ENCODE measurements around the gene FOXP1.

Gene FOXP1

GRCh38 chr3:71183549-71183948 lies 400.0 kb downstream of the FOXP1 start:
- H3K4me3 ChIP-seq (ENCODE audit: low read depth, low read length), result no peak overlapping the region
- no peak for DNase-seq (ENCODE audit: low read depth, low spot score)
- in situ Hi-C loops (cut with HindIII; ENCODE audit: low sequenced_read_pairs), result no loop called here
- no peak for TF ChIP-seq CTCF (IDR thresholded peaks at IDR 0.05; ENCODE audit: low read depth, low read length)

GRCh38 chr3:71180524-71180923 lies 403.0 kb downstream of the FOXP1 start:
- TF ChIP-seq CTCF (IDR thresholded peaks at IDR 0.05; ENCODE audit: low read depth, low read length), result no peak
- in situ Hi-C loops (cut with HindIII; ENCODE audit: low sequenced_read_pairs), result no loop called here
- DNase-seq (ENCODE audit: low read depth, low spot score), result no peak

GRCh38 chr3:71177375-71177774 lies 406.2 kb downstream of the FOXP1 start:
- in situ Hi-C loops (cut with HindIII; ENCODE audit: low sequenced_read_pairs), result no loop called here

More at GRCh38 chr3:71180524-71180923, 403.0 kb downstream of the FOXP1 start:
- no peak overlapping the region for H3K4me3 ChIP-seq (ENCODE audit: low read depth, low read length)

GRCh38 chr3:71176366-71176765 lies 407.2 kb downstream of the FOXP1 start:
- in situ Hi-C loops (cut with HindIII; ENCODE audit: low sequenced_read_pairs), result no loop called here
- TF ChIP-seq CTCF (IDR thresholded peaks at IDR 0.05; ENCODE audit: low read depth, low read length), result no peak
- no peak for DNase-seq (ENCODE audit: low read depth, low spot score)
- H3K4me3 ChIP-seq (ENCODE audit: low read depth, low read length), result no peak overlapping the region

More at GRCh38 chr3:71177375-71177774, 406.2 kb downstream of the FOXP1 start:
- no peak overlapping the region for H3K4me3 ChIP-seq (ENCODE audit: low read depth, low read length)
- no peak for DNase-seq (ENCODE audit: low read depth, low spot score)
- no peak for TF ChIP-seq CTCF (IDR thresholded peaks at IDR 0.05; ENCODE audit: low read depth, low read length)

- no peak overlapping the region for H3K4me3 ChIP-seq (ENCODE audit: low read depth, low read length)
- no peak for TF ChIP-seq CTCF (IDR thresholded peaks at IDR 0.05; ENCODE audit: low read depth, low read length)
- DNase-seq (ENCODE audit: low read depth, low spot score), result no peak
- in situ Hi-C loops (cut with HindIII; ENCODE audit: low sequenced_read_pairs), result no loop called here
These were observed 407.7 kb downstream of the FOXP1 start for GRCh38 chr3:71175691-71176365.

- TF ChIP-seq CTCF (IDR thresholded peaks at IDR 0.05; ENCODE audit: low read depth, low read length), result no peak
- peak; percentile 36 for DNase-seq (ENCODE audit: low read depth, low spot score)
- no peak overlapping the region for H3K4me3 ChIP-seq (ENCODE audit: low read depth, low read length)
- in situ Hi-C loops (cut with HindIII; ENCODE audit: low sequenced_read_pairs), result no loop called here
These were observed 410.6 kb downstream of the FOXP1 start for GRCh38 chr3:71172951-71173350.

Measured in astrocyte of the spinal cord (primary cell).